ENCODE results near the gene FAM107A.

- TF ChIP-seq, protein P1, sequence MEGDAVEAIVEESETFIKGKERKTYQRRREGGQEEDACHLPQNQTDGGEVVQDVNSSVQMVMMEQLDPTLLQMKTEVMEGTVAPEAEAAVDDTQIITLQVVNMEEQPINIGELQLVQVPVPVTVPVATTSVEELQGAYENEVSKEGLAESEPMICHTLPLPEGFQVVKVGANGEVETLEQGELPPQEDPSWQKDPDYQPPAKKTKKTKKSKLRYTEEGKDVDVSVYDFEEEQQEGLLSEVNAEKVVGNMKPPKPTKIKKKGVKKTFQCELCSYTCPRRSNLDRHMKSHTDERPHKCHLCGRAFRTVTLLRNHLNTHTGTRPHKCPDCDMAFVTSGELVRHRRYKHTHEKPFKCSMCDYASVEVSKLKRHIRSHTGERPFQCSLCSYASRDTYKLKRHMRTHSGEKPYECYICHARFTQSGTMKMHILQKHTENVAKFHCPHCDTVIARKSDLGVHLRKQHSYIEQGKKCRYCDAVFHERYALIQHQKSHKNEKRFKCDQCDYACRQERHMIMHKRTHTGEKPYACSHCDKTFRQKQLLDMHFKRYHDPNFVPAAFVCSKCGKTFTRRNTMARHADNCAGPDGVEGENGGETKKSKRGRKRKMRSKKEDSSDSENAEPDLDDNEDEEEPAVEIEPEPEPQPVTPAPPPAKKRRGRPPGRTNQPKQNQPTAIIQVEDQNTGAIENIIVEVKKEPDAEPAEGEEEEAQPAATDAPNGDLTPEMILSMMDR (IDR thresholded peaks at IDR 0.05): no peak
- no peak for TF ChIP-seq POLR2AphosphoS5 (IDR thresholded peaks at IDR 0.05; ENCODE audit: insufficient read depth in 1 of 2, low read depth in 1 of 2)
- TF ChIP-seq POLR2A (IDR thresholded peaks at IDR 0.05): no peak
Observed at GRCh38 chr3:58567251-58567515, 10.0 kb downstream of the FAM107A start.

Data from vagina (tissue), 2 donors.